ENCODE results near the gene CNOT6L.

Gene CNOT6L

GRCh38 chr4:77765720-77766119 is 53.4 kb downstream of the CNOT6L start:
- ChIA-PET CTCF (no interaction called here), POLR2A (no interaction called here)
- H3K4me3 ChIP-seq (ENCODE audit: low read depth, low read length), result no peak overlapping the region
- DNase-seq (ENCODE audit: low read depth, low spot score), result no peak
- TF ChIP-seq, protein P1, sequence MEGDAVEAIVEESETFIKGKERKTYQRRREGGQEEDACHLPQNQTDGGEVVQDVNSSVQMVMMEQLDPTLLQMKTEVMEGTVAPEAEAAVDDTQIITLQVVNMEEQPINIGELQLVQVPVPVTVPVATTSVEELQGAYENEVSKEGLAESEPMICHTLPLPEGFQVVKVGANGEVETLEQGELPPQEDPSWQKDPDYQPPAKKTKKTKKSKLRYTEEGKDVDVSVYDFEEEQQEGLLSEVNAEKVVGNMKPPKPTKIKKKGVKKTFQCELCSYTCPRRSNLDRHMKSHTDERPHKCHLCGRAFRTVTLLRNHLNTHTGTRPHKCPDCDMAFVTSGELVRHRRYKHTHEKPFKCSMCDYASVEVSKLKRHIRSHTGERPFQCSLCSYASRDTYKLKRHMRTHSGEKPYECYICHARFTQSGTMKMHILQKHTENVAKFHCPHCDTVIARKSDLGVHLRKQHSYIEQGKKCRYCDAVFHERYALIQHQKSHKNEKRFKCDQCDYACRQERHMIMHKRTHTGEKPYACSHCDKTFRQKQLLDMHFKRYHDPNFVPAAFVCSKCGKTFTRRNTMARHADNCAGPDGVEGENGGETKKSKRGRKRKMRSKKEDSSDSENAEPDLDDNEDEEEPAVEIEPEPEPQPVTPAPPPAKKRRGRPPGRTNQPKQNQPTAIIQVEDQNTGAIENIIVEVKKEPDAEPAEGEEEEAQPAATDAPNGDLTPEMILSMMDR (IDR thresholded peaks at IDR 0.05; ENCODE audit: insufficient read depth, low read length, missing control alignments), result no peak

DNA sequence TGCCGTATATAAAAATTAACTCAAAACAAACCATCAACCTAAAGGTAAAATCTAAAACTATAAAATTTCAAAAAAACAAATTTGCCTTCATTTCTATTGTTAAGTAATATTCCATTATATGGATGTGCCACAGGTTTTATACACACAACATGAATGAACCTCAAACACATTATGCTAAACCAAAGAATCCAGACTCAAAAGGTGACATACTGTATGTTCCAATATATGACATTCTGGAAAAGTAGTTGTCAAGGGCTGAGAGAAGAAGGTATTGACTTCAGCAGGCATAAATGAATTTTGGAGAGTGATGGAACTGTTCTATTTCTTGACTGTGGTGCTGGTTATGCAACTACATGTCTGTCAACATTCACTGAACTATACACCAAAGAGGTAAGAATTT is 56.6 kb downstream of the CNOT6L start:
- TF ChIP-seq, protein P1 (IDR thresholded peaks at IDR 0.05; ENCODE audit: insufficient read depth, low read length, missing control alignments), result no peak
- ChIA-PET CTCF (no interaction called here), POLR2A (no interaction called here)
- H3K4me3 ChIP-seq (ENCODE audit: low read depth, low read length), result no peak overlapping the region
- DNase-seq (ENCODE audit: low read depth, low spot score), result no peak

DNA sequence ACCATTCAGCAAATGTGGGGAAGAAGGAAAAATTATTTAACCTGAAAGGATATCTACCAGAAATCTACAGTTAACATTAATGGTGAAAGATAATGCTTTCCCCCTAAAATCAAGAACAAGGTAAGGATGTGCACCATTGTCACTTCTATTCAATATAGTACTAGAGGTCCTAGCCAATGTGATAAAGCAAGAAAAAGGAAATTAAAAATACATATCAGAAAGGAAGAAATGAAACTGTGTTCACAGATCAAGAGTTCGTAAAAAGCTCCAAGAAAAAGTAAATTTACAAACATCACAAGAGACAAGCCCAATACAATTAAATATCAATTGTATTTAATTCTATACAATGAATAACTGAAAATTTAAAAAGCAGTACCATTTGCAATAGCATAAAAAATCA is 57.6 kb downstream of the CNOT6L start:
- CTCF ChIA-PET, result no interaction called here
- POLR2A ChIA-PET, result no interaction called here

DNA sequence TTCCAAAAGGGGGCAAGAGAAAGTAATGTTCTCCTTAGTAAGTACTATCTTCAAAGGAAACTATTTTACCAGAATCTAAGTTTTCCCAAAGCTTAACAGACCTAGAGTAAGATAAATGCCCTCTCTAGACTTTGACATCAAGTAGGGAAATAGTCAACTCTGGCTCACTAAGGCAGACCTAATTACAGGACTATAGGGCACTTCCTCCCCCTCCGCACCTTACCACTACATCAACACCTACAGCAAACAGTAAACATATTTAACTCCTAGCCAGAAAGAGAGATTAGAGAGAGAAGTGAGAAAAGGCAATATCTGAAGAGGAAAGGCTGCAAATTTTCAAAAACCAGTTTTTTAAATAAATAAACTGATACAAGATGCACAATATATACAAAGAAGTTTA is 60.4 kb downstream of the CNOT6L start:
- ChIA-PET CTCF (no interaction called here), POLR2A (no interaction called here)
- TF ChIP-seq, protein P1 (IDR thresholded peaks at IDR 0.05; ENCODE audit: insufficient read depth, low read length, missing control alignments), result no peak
- no peak overlapping the region for H3K4me3 ChIP-seq (ENCODE audit: low read depth, low read length)
- no peak for DNase-seq (ENCODE audit: low read depth, low spot score)

More for the DNA sequence above, 57.6 kb downstream of the CNOT6L start:
- no peak for DNase-seq (ENCODE audit: low read depth, low spot score)
- H3K4me3 ChIP-seq (ENCODE audit: low read depth, low read length), result no peak overlapping the region
- TF ChIP-seq, protein P1 (IDR thresholded peaks at IDR 0.05; ENCODE audit: insufficient read depth, low read length, missing control alignments), result no peak

DNA sequence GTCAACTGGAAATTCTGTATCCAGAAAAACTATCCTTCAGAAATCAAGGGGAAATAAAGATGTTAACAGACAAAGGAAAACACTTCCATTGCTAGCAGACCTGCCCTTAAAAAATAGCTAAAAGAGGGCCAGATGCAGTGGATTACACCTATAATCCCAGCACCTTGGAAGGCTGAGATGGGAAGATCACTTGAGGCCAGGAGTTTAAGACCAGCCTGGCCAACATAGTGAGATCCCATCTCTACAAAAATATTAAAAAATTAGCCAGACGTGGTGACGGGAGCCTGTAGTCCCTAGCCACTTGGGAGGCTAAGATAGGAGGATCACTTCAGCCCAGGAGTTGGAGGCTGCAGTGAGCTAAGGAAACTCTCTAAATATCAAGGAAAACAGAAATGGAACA is 67.4 kb downstream of the CNOT6L start:
- POLR2A ChIA-PET, result no interaction called here
- TF ChIP-seq, protein P1 (IDR thresholded peaks at IDR 0.05; ENCODE audit: insufficient read depth, low read length, missing control alignments), result no peak
- no peak overlapping the region for H3K4me3 ChIP-seq (ENCODE audit: low read depth, low read length)
- DNase-seq (ENCODE audit: low read depth, low spot score), result no peak
- CTCF ChIA-PET, result no interaction called here

- ChIA-PET POLR2A (no interaction called here), CTCF (no interaction called here)
- no peak for DNase-seq (ENCODE audit: low read depth, low spot score)
- TF ChIP-seq, protein P1 (IDR thresholded peaks at IDR 0.05; ENCODE audit: insufficient read depth, low read length, missing control alignments), result no peak
- H3K4me3 ChIP-seq (ENCODE audit: low read depth, low read length), result no peak overlapping the region
These were observed 73.4 kb downstream of the CNOT6L start for GRCh38 chr4:77745792-77746191.

All from AG04449 (cell line).